NCI-H510A treated with DMSO at 0.1 percent for 48 hours (cell line): ENCODE results near the gene TSPAN18.
A peak's percentile ranks its signal among the peaks of the same experiment; 100 is the strongest.

Experiments
- DNase-seq: peaks from one replicate; lab custom pipeline; 2025; lab: John Stamatoyannopoulos, UW

Gene TSPAN18

GRCh38 chr11:44979543-44980399 is 253.0 kb downstream of the TSPAN18 start:
- DNase-seq: peak; percentile 7

DNA sequence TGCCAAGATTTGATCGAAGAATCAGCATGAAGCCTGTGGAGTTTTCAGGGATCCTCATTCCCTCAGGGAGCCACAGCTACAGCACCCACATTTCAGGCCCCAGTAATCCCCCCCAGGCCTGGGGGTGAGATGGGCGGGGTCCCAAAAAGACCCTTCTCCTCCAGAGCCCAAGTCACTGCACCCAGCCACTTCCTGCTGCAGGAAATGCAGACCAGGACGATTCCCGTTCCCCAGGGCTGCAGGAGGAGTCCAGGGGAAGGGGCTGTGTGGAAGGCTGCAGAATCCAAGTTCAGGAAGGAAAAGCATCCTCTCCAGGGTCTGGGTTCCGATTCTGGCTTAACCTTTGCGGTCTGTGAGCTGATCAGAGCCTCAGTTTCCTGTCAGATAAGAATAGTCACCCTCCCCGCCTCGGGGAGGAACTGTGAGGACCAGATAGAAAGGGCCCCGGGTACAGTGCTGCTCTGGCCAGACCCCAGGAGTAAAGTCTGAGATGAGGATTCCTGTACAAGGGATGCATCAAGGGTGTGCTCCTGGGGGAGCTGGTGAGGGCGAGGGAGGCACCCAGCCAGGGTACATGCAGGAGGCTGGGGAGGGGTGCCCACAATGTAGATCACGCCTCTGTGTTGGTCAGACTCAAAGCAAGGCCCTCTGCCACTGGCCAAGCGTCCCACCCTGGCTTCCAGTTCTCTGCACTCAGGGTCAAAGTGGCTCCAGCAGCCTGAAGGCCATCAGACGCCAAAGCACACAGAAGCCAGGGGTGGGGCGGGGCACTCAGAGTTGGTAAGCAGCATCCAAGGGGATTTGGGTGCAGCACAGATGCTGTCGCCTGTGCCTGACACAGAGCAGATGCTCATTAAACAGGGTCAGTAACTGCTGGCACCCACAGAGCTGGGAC is 254.0 kb downstream of the TSPAN18 start:
- no peak for DNase-seq
